COLO668 (cell line): Measurements from ENCODE around the gene ASTN2.
A peak's percentile ranks its signal among the peaks of the same experiment; 100 is the strongest.

ENCODE experiments used
- DNase-seq: peaks from one replicate; lab custom pipeline; 2025; ENCODE audit not compliant: unreplicated experiment; lab: John Stamatoyannopoulos, UW

Gene ASTN2

DNA sequence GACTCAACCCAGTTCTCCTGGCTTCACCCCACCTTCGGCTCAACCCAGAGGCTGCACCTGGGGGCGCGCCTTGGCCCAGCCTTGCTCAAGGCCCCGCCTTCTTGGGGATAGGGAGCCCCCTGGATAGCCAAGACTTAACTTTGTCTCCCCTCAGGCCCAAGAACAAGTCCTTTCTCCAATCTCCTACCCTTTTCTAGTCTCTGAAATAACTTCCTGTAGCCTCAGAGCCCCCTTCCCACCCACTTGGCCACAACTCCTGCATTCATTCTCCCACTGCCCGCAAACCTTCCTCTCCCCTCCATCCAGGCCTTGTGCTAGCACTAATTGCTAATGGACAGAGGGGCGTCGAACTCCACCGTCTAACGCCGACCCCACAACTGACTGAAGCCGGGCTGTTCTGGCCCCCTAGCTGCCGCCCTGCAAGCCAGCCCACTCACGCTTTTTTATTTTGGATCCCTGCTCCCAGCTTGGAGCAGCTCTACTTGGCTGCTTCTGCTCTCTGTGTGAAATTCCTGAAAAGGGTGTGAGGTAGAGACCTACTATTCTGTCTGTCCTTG, 579 bp upstream of the ASTN2 start:
- no peak for DNase-seq

DNA sequence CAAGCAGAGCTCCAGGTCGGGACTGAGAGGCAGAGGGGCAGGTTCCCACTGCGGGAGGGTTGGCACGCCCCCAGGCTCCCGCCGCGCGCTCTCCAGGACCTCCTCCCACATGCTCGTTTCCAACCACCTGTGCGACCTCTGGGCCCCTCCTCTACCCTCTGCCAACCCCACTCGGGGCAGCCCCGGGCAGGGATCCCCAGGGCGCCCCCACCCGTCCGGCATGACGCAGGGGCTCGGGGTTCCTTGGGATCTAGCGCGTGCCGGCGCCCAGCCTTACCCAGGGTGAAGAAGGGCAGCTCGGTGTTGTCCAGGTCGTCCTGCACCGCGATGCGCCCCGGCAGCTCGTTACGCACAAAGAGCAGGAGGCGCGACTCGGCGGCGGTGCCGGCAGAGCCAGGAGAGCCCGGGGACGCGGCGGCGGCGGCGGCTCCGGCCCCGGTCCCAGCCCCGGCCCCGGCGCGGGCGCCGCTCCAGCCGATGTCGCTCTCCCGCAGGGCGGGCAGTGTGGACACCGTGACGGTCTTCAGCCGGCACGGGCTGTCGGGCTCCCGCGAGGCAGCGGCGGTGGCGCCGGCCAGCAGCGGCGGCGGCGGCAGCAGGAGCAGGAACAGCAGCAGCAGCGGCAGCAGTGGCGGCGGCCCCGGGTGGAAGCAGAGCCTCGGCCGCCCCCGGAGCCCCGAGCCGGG, 494 bp downstream of the ASTN2 start:
- peak; percentile 71 for DNase-seq

DNA sequence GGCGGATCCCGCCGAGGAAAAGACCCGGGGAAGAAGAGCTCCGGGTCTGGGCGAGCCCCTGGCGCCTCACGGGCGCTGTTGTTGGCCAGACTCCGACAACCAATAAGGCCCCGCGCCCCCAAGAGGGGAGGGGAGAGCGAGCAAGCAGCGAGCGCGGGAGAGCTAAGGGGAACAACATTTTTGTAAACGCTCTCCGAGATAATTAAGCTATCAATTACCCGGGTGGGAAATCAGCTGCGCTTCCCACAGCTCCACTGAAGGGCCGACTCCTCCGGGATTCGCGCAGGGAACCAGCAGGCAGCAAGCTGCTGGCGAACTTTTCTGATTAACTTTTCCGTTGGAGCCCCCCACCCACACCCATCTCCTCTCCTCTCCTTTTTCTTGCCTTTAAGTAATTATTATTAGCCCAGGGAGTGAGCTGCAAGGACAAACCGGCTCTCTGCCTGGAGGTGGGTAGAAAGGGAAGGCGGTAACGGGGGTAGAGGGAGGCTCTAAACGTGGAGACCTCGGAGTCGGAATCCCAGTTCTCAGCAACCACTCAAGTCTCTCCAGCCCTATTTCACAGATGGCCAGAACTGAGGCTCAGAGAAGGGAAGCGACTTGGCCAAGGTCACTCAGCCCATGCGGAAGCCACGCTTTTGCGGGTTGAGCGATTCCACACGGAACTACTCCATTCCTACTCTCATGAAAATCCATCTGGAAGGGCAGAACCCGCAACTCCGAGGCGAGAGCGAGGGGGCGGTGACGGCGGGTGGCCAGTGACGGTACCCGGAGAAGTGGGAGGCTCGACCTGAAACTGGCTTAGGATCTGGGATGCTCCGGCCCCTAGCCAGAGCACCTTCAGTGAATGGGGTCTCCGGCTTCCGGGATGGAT, 1.3 kb downstream of the ASTN2 start:
- peak; percentile 75 for DNase-seq

GRCh38 chr9:117412841-117413240, 2.0 kb downstream of the ASTN2 start:
- DNase-seq: peak; percentile 72

DNA sequence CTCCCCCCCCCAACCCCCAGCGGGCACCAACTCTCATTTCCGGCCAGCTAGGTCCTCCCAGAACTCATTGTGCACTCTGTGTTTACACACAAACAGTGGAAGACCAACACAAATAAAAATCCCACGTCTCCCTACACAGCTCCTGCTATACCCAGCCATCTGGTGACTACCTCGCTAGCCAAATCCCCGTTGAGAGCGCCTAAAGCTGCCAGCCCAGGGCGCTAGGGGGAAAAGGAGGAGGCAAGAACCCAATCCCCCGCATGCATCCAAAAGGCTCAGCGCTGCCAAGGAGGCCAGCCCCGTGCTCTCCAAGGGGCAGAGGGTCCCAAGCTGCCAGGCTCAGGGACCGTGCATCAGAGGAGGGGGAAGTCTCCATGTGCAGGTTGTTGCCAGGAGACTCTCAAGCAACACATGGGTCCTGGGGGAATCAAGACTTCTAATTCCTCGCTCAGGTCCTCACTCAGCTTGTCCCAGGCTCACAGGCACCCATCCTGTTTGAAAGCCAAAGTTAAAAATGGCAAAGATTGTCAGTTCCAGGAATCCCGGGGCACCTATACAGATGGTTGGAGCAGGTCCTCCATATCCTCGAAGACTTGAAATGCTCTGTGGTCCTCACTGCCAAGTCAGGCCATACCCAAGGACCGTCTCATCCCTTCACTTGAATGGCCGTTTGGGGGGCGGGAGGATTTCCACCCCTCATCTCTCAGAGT, 2.7 kb downstream of the ASTN2 start:
- peak; percentile 66 for DNase-seq

GRCh38 chr9:117411547-117411946, 3.3 kb downstream of the ASTN2 start:
- peak; percentile 70 for DNase-seq

GRCh38 chr9:117409321-117409720, 5.5 kb downstream of the ASTN2 start:
- no peak for DNase-seq

GRCh38 chr9:117407436-117408022, 7.3 kb downstream of the ASTN2 start:
- DNase-seq: no peak

DNA sequence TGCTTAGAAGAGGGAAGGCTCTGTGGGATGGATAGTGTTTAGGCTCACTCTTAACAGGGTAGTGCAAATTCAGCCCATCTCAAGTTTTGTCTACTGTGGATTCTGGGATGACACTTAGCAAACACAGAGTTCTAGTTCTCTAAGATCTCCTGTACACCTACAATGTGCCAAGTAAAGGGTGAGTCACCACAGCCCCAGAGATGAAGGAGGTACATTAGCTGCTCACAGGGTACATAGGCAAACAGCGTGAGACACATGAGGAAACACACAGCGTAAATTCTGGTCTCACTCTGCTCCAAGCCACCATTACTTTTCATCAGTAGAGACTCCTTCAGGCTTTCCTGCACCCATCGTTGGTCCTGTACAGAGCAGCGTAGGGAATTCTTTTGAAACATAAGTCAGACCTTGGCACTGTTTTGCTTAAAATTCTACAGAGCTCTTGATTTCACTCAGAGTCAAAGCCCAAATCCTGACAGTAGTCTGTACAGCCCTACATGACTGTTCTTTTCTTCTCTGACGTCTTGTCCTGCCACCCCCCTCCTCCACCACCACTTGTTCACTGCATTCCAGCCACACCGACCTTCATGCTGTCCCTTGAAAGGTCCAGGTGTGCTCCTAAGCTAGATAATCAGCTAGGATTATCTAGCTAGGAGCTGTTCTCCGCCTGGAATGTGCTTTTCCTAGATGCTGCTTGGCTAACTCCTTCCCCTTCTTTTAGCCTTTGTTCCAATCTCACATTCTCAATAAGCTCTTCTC, 8.7 kb downstream of the ASTN2 start:
- DNase-seq: no peak

DNA sequence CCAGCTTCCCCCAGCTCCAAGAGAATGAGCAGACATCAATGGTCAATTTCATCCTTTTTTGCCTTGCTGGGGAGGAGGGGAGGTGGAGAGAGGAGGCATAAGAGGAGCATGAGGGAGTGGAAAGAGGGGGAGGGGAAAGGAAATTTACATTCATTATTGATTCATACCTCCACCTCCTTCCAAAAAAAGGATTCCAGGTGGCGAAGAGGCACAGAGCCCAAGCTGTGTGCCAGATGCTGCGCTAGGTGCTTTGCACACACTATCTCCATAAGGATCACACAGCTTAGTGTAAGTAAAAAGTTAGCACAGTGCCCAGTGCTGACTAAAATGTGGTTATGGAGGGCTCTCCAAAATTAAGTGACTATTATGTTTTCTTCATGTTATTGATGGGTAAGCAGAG, 11.0 kb downstream of the ASTN2 start:
- peak; percentile 34 for DNase-seq

DNA sequence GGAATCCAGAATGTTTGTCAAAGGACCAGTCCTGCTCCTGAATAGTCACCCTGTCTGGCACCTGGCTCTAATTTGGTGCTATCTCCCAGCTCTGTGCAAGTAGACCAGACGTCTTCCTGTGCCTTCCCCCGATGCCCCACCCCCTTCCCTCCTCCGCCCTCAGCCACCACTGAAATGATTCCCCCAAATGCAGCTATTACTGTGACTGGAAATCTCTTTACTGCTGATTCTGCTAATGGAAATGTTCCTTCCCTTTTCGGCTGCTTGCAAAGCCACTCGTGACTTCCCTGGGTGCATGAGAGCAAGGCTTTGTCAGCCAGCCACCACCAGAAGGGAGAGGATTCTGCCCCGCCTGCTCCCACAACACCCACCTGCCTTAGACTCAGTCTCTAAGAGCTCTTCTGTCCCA, 11.4 kb downstream of the ASTN2 start:
- peak; percentile 37 for DNase-seq

- DNase-seq: peak; percentile 81
Observed at GRCh38 chr9:117400171-117400570, 14.7 kb downstream of the ASTN2 start.

DNA sequence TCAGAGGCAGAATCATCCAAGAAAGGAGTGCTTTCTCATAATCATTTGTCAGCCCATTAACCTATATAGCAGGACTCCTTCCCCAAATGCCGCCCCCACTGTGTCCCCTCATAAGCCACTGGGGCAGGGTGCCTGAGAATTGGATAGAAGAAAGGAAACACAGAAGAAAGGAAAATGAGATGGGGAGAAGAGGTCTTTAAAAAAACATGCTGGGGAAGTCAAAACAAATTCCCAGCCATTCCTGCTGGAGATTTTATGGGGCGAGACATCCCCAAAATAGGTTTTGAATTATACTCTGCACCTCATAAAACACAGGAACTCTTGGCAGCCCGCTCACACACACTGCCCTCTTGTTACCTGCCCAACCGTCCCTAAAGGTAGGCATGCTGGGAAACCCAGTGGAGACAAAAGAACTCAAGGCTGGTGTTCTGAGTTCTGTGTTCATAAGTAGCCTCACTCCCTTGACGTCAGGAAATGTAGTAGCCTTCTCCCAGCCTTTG, 19.7 kb downstream of the ASTN2 start:
- DNase-seq: no peak

DNA sequence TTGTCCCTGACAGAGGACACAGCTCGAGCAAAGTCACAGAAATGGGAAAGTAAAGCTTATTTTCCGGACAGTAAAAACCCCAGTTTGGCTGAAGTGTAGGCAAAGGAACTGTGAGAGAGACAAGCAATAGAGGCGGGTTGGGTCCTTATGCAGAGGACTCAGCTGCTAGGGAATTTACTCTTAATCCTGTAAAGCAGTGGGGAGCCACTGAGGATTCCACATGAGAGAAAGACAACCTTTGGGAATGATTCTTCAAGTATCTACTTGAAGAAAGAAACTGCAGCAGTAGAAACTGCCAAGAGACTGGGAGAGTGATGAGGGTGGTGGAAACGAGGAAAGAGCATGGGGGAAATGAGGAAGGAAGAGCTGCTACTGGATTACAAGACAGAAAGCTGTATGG, 20.2 kb downstream of the ASTN2 start:
- no peak for DNase-seq

DNA sequence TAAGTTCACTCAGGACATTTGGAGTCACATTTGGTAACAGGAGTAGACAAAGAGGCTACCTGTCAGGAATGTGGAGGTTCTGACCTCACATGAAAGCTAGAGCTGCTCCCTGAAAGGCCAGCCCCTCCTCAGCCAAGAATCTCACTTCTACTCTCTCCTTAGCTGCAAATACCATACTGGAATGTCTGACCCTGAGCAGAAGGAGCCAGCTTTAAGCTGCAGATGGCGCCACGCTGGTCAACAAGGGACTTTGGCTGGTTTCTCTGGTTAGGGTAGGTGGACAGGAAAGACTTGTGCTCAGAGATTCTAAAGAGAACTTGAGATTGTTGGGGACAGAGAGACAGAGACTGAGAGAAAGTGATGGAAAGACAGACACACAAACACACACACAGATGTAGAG, 21.9 kb downstream of the ASTN2 start:
- no peak for DNase-seq

DNA sequence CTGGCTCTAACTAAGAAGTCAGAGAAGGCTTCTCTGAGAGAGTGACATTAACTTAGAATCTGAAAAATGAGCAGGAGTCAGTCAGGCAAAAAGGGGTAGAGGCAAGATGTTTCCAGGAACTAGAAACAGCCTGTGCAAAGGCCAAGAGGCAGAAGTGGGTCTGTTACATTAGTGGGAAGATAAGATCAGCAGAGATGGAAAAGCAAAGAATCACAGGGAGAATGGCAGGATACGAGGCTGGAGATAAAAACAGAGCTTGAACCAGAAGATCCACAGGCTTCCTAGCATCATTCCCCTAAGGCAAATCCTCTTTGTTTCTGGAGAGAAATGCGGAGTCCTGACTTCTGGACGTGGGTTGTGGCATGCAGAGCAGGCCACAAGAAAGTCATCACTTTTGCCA, 27.4 kb downstream of the ASTN2 start:
- no peak for DNase-seq

DNA sequence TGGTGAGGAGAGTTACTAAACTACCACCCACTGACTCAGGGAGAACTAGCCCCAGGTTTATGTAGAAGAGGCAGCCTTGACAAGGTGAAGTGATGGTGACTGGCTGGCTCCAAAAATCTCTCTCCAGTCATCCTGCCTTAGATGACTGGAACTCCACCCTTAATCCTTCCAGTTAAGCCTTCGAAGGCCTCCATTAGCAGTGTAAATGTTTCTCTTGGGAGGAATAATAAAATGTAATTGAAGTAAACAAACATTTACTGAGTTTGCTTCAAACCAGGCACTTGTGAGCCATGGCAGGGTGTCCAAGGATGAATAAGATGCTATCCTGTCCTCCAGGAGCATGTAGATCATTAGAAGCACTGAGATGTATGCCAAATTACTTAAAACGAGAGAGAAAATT, 35.5 kb downstream of the ASTN2 start:
- no peak for DNase-seq

DNA sequence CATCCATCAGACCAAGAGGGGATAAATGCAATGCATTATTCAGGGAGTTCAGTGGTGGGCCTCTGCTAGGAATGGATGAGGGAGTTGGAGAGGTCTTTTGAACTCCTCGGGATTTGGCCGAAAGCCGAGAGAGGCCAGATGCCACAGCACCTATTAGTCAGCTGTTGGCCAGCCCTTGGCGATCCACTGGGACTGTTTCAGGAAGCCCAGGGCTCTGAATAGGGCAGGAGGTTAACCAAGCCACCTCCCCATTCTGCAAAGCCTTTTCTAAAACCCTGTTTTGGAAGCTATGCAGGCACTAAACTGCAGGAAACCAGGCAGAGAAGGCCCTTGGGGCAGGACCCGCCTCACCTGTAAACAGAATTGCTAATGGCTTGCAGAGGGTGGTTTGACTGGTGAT, 37.8 kb downstream of the ASTN2 start:
- no peak for DNase-seq

GRCh38 chr9:117375956-117376355, 38.9 kb downstream of the ASTN2 start:
- DNase-seq: no peak

- no peak for DNase-seq
Observed at GRCh38 chr9:117374076-117374725, 40.7 kb downstream of the ASTN2 start.
